MM.1S (cell line): ENCODE data around the gene NHP2.

Experiments used
- DNase-seq: peaks from one replicate; pipeline ENCODE4 v3.0.0-alpha.2; 2015
- H2AFZ ChIP-seq: fragments of 300-600 bp; sonication (generic); 2 replicates; pipeline ENCODE4 v1.6.0; 2016; ENCODE audit warnings: antibody characterized with exemption, low read length
- H3F3A ChIP-seq: fragments of 300-600 bp; sonication (generic); 2 replicates; pipeline ENCODE4 v1.6.1; 2016; ENCODE audit warnings: mild to moderate bottlenecking, antibody characterized with exemption, low read length, moderate library complexity, mixed read lengths; ENCODE audit not compliant: insufficient read depth
- H3K27ac ChIP-seq: fragments of 300-600 bp; sonication (generic); 2 replicates; pipeline ENCODE4 v1.5.1; 2016; ENCODE audit warnings: mild to moderate bottlenecking, low read length
- H3K27me3 ChIP-seq: fragments of 300-600 bp; sonication (generic); replicated peaks from 2 replicates; pipeline ENCODE4 v1.6.0; 2016; ENCODE audit warnings: low read length; ENCODE audit not compliant: insufficient read depth
- H3K36me3 ChIP-seq: fragments of 300-600 bp; sonication (generic); replicated peaks from 2 replicates; pipeline ENCODE4 v1.6.1; 2016; ENCODE audit warnings: mild to moderate bottlenecking, low read length, mixed read lengths; ENCODE audit not compliant: insufficient read depth
- H3K4me1 ChIP-seq: fragments of 300-600 bp; sonication (generic); 2 replicates; pipeline ENCODE4 v1.6.1; 2016; ENCODE audit warnings: low read length, mixed read lengths
- H3K4me2 ChIP-seq: fragments of 300-600 bp; sonication (generic); 2 replicates; pipeline ENCODE4 v1.6.0; 2016; ENCODE audit warnings: low read depth, low read length
- H3K4me3 ChIP-seq: fragments of 300-600 bp; sonication (generic); 2 replicates; pipeline ENCODE4 v1.5.1; 2016; ENCODE audit warnings: low read length, mixed read lengths
- H3K79me2 ChIP-seq: fragments of 300-600 bp; sonication (generic); 2 replicates; pipeline ENCODE4 v1.6.1; 2016; ENCODE audit warnings: mixed run types, low read length, mixed read lengths
- H3K9ac ChIP-seq: fragments of 300-600 bp; sonication (generic); 2 replicates; pipeline ENCODE4 v1.6.1; 2016; ENCODE audit warnings: low read length, mixed read lengths
- H3K9me2 ChIP-seq: fragments of 300-600 bp; sonication (generic); replicated peaks from 2 replicates; pipeline ENCODE4 v1.6.1; 2016; ENCODE audit warnings: mild to moderate bottlenecking, low read length, mixed read lengths; ENCODE audit not compliant: insufficient read depth
- H3K9me3 ChIP-seq: fragments of 300-600 bp; sonication (generic); replicated peaks from 2 replicates; pipeline ENCODE4 v1.6.1; 2016; ENCODE audit warnings: mild to moderate bottlenecking, low read length, mixed read lengths; ENCODE audit not compliant: insufficient read depth
- H4K20me1 ChIP-seq: fragments of 300-600 bp; sonication (generic); 2 replicates; pipeline ENCODE4 v1.6.1; 2016; ENCODE audit warnings: mild to moderate bottlenecking, low read length, moderate library complexity, mixed read lengths; ENCODE audit not compliant: insufficient read depth
- EZH2 ChIP-seq: fragments of 300-600 bp; sonication (generic); optimal IDR thresholded peaks from 2 replicates; pipeline ENCODE3; 2017; ENCODE audit warnings: low read depth, mild to moderate bottlenecking, antibody characterized with exemption, low read length, mixed read lengths
- EZH2phosphoT487 ChIP-seq: fragments of 300-600 bp; sonication (generic); IDR thresholded peaks from 2 replicates; pipeline ENCODE4 v1.6.1; 2018; ENCODE audit warnings: antibody characterized with exemption, low read length
- TF ChIP-seq, protein P1 (sequence below): fragments of 300-600 bp; sonication (generic); IDR thresholded peaks from 2 replicates; pipeline ENCODE4 v1.5.1; 2016; ENCODE audit warnings: antibody characterized with exemption, low read length, mixed read lengths

The NHP2 gene

DNA sequence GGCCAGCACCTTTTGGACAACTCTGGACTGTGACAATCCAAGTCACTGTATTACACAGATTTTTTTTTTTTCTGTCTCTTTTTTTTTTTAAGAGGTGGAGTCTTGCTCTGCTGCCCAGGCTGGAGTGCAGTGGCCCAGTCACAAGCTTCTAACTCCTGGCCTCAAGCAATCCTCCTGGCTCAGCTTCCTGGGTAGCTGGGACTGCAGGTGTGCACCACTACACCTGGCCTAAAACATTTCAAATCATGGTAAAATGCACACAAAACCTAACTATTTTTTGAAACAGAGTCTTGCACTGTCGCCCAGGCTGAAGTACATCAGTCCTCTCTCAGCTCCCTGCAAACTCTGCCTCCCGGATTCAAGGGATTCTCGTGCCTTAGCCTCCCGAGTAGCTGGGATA lies 47.6 kb downstream of the NHP2 start:
- no peak overlapping the region for H3K4me2 ChIP-seq
- H3K4me3 ChIP-seq = no peak overlapping the region
- TF ChIP-seq EZH2 = no peak
- TF ChIP-seq, protein P1, sequence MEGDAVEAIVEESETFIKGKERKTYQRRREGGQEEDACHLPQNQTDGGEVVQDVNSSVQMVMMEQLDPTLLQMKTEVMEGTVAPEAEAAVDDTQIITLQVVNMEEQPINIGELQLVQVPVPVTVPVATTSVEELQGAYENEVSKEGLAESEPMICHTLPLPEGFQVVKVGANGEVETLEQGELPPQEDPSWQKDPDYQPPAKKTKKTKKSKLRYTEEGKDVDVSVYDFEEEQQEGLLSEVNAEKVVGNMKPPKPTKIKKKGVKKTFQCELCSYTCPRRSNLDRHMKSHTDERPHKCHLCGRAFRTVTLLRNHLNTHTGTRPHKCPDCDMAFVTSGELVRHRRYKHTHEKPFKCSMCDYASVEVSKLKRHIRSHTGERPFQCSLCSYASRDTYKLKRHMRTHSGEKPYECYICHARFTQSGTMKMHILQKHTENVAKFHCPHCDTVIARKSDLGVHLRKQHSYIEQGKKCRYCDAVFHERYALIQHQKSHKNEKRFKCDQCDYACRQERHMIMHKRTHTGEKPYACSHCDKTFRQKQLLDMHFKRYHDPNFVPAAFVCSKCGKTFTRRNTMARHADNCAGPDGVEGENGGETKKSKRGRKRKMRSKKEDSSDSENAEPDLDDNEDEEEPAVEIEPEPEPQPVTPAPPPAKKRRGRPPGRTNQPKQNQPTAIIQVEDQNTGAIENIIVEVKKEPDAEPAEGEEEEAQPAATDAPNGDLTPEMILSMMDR = no peak
- no peak for TF ChIP-seq EZH2phosphoT487
- no peaks in the 10 kb centered on the region for H3K36me3 ChIP-seq
- peaks cover 4% of the 10 kb centered on the region; the same call in 1 of the 2 replicates for H3K4me1 ChIP-seq
- H3K79me2 ChIP-seq = no peaks in the 10 kb centered on the region
- no peaks in the 10 kb centered on the region for H3K9me3 ChIP-seq
- no peaks in the 10 kb centered on the region for H3F3A ChIP-seq
- no peaks in the 10 kb centered on the region for H3K9me2 ChIP-seq
- peaks cover 4% of the 10 kb centered on the region for H3K27me3 ChIP-seq
- DNase-seq = no peak
- no peak overlapping the region for H3K27ac ChIP-seq
- H4K20me1 ChIP-seq = no peaks in the 10 kb centered on the region
- H2AFZ ChIP-seq = no peak overlapping the region
- no peak overlapping the region for H3K9ac ChIP-seq

DNA sequence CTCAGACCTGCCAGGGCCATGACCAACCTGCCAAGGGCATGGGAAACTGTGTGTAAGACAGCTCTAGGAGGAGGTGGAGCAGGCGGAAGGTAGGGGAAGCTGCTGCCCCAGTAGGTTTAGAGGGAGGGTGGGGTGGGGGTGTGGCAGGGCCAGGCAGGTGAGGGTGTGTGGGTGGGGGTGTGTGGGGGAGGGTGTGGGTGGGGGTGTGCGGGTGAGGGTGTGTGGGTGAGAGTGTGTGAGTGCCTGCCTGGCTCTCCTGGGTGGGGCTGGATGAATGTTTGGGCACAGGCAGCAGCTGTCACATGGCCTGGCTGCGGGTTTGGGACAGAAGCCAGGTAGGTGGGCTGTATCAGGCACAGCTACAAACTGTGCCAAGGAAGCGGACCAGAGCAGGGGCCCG lies 49.2 kb downstream of the NHP2 start:
- TF ChIP-seq EZH2 = no peak
- TF ChIP-seq, protein P1 = no peak
- no peak for TF ChIP-seq EZH2phosphoT487
- H4K20me1 ChIP-seq = no peaks in the 10 kb centered on the region
- H3K4me2 ChIP-seq = no peak overlapping the region
- no peak overlapping the region for H2AFZ ChIP-seq
- no peaks in the 10 kb centered on the region for H3K79me2 ChIP-seq
- no peak for DNase-seq
- peaks cover 4% of the 10 kb centered on the region; the same call in 1 of the 2 replicates for H3K4me1 ChIP-seq
- no peaks in the 10 kb centered on the region for H3F3A ChIP-seq
- no peaks in the 10 kb centered on the region for H3K9me3 ChIP-seq
- H3K36me3 ChIP-seq = no peaks in the 10 kb centered on the region
- no peaks in the 10 kb centered on the region; the same call in none of the 2 replicates for H3K27me3 ChIP-seq
- H3K4me3 ChIP-seq = no peak overlapping the region
- H3K9ac ChIP-seq = no peak overlapping the region
- H3K9me2 ChIP-seq = no peaks in the 10 kb centered on the region
- H3K27ac ChIP-seq = no peak overlapping the region

DNA sequence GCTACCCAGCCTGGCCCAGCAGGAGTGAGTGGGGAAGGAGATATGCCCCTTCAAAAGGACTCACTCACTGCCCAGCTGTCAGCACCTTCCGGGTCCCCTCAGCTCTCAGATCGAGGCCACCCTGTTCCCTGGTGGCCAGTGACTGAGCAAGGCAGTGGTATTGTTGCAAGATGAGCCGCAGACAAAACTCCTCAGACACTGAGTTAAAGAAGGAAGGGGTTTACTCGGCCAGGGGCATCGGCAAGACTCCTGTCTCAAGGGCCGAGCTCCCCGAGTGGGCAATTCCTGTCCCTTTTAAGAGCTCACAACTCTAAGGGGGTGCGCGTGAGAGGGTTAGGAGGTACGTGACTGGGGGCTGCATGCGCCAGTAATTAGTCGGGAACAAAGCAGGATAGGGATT lies 50.1 kb downstream of the NHP2 start:
- Histone ChIP-seq H3K36me3 (no peaks in the 10 kb centered on the region), H3K27ac (no peak overlapping the region)

More for the DNA sequence above, 50.1 kb downstream of the NHP2 start:
- Histone ChIP-seq H3K79me2 (no peaks in the 10 kb centered on the region), H3F3A (no peaks in the 10 kb centered on the region), H3K4me3 (no peak overlapping the region), H3K9me3 (no peaks in the 10 kb centered on the region), H3K4me2 (no peak overlapping the region), H3K4me1 (peaks cover under 1% of the 10 kb centered on the region; the same call in 1 of the 2 replicates), H3K9ac (no peak overlapping the region), H2AFZ (no peak overlapping the region), H4K20me1 (no peaks in the 10 kb centered on the region), H3K27me3 (peaks cover 3% of the 10 kb centered on the region), H3K9me2 (no peaks in the 10 kb centered on the region)
- TF ChIP-seq EZH2phosphoT487 = no peak
- TF ChIP-seq EZH2 = no peak
- TF ChIP-seq, protein P1 = no peak
- DNase-seq = no peak
